ENCODE data around the gene PLCB2.

The PLCB2 gene

GRCh38 chr15:40307421-40308211 lies at the start of gene PLCB2:
Gene PLCB2 (minus strand): TSS chr15:40307935. CDS start chr15:40307672, 263 bp downstream.
- Histone ChIP-seq H3K4me1 (ENCODE audit: control insufficient read depth in 1 of 2, insufficient read depth in 2 of 2, low read length in 2 of 2) (peaks cover 0 to 7% of the 10 kb centered on the region in 2 donors), H3K9me3 (ENCODE audit: control insufficient read depth in 1 of 2, low read length in 2 of 2) (no peaks in the 10 kb centered on the region), H3K27me3 (ENCODE audit: low read depth, low read length) (no peaks in the 10 kb centered on the region), H3K36me3 (ENCODE audit: control insufficient read depth in 1 of 2, insufficient read depth in 2 of 2, low read length in 2 of 2) (no peaks in the 10 kb centered on the region), H3K4me3 (ENCODE audit: low read depth in 1 of 2, low read length in 2 of 2) (peak within 1 kb of the TSS; percentile 50 to 55), H3K27ac (ENCODE audit: low read length) (peak within 1 kb of the TSS; percentile 16)

GRCh38 chr15:40357246-40357645 lies 49.5 kb upstream of the PLCB2 start:
- H3K4me3 ChIP-seq (ENCODE audit: low read depth in 1 of 2, low read length in 2 of 2) = peak overlapping the region in 1 of 2 donors; percentile 55
- no peak overlapping the region for H3K27ac ChIP-seq (ENCODE audit: low read length)
- H3K36me3 ChIP-seq (ENCODE audit: control insufficient read depth in 1 of 2, insufficient read depth in 2 of 2, low read length in 2 of 2) = no peaks in the 10 kb centered on the region
- H3K4me1 ChIP-seq (ENCODE audit: control insufficient read depth in 1 of 2, insufficient read depth in 2 of 2, low read length in 2 of 2) = peaks cover 0 to 20% of the 10 kb centered on the region in 2 donors
- H3K9me3 ChIP-seq (ENCODE audit: control insufficient read depth in 1 of 2, low read length in 2 of 2) = no peaks in the 10 kb centered on the region
- no peaks in the 10 kb centered on the region for H3K27me3 ChIP-seq (ENCODE audit: low read depth, low read length)

- H3K9me3 ChIP-seq (ENCODE audit: control insufficient read depth in 1 of 2, low read length in 2 of 2) = no peaks in the 10 kb centered on the region
- no peak overlapping the region for H3K4me3 ChIP-seq (ENCODE audit: low read depth in 1 of 2, low read length in 2 of 2)
- H3K27ac ChIP-seq (ENCODE audit: low read length) = no peak overlapping the region
- peaks cover 0 to 20% of the 10 kb centered on the region in 2 donors for H3K4me1 ChIP-seq (ENCODE audit: control insufficient read depth in 1 of 2, insufficient read depth in 2 of 2, low read length in 2 of 2)
- H3K36me3 ChIP-seq (ENCODE audit: control insufficient read depth in 1 of 2, insufficient read depth in 2 of 2, low read length in 2 of 2) = no peaks in the 10 kb centered on the region
- no peaks in the 10 kb centered on the region for H3K27me3 ChIP-seq (ENCODE audit: low read depth, low read length)
Measured at GRCh38 chr15:40355976-40356585, 48.3 kb upstream of the PLCB2 start.

GRCh38 chr15:40354408-40355171 lies 46.9 kb upstream of the PLCB2 start:
- Histone ChIP-seq H3K27me3 (ENCODE audit: low read depth, low read length) (no peaks in the 10 kb centered on the region), H3K4me1 (ENCODE audit: control insufficient read depth in 1 of 2, insufficient read depth in 2 of 2, low read length in 2 of 2) (peaks cover 0 to 20% of the 10 kb centered on the region in 2 donors), H3K27ac (ENCODE audit: low read length) (no peak overlapping the region), H3K4me3 (ENCODE audit: low read depth in 1 of 2, low read length in 2 of 2) (peak overlapping the region in 1 of 2 donors; percentile 34), H3K9me3 (ENCODE audit: control insufficient read depth in 1 of 2, low read length in 2 of 2) (no peaks in the 10 kb centered on the region), H3K36me3 (ENCODE audit: control insufficient read depth in 1 of 2, insufficient read depth in 2 of 2, low read length in 2 of 2) (no peaks in the 10 kb centered on the region)

GRCh38 chr15:40353697-40354096 lies 46.0 kb upstream of the PLCB2 start:
- peaks cover 4 to 17% of the 10 kb centered on the region in 2 donors for H3K4me1 ChIP-seq (ENCODE audit: control insufficient read depth in 1 of 2, insufficient read depth in 2 of 2, low read length in 2 of 2)
- H3K4me3 ChIP-seq (ENCODE audit: low read depth in 1 of 2, low read length in 2 of 2) = peak overlapping the region in 1 of 2 donors; percentile 43
- peak overlapping the region; percentile 83 for H3K27ac ChIP-seq (ENCODE audit: low read length)
- H3K27me3 ChIP-seq (ENCODE audit: low read depth, low read length) = no peaks in the 10 kb centered on the region
- no peaks in the 10 kb centered on the region for H3K36me3 ChIP-seq (ENCODE audit: control insufficient read depth in 1 of 2, insufficient read depth in 2 of 2, low read length in 2 of 2)
- H3K9me3 ChIP-seq (ENCODE audit: control insufficient read depth in 1 of 2, low read length in 2 of 2) = no peaks in the 10 kb centered on the region

- H3K27me3 ChIP-seq (ENCODE audit: low read depth, low read length) = no peaks in the 10 kb centered on the region
- H3K27ac ChIP-seq (ENCODE audit: low read length) = peak overlapping the region; percentile 83
- peaks cover 4 to 9% of the 10 kb centered on the region in 2 donors for H3K4me1 ChIP-seq (ENCODE audit: control insufficient read depth in 1 of 2, insufficient read depth in 2 of 2, low read length in 2 of 2)
- H3K9me3 ChIP-seq (ENCODE audit: control insufficient read depth in 1 of 2, low read length in 2 of 2) = no peaks in the 10 kb centered on the region
- no peaks in the 10 kb centered on the region for H3K36me3 ChIP-seq (ENCODE audit: control insufficient read depth in 1 of 2, insufficient read depth in 2 of 2, low read length in 2 of 2)
- peak overlapping the region in 1 of 2 donors; percentile 43 for H3K4me3 ChIP-seq (ENCODE audit: low read depth in 1 of 2, low read length in 2 of 2)
Measured at GRCh38 chr15:40352281-40352901, 44.7 kb upstream of the PLCB2 start.

GRCh38 chr15:40349163-40349562 lies 41.4 kb upstream of the PLCB2 start:
- Histone ChIP-seq H3K27me3 (ENCODE audit: low read depth, low read length) (no peaks in the 10 kb centered on the region), H3K9me3 (ENCODE audit: control insufficient read depth in 1 of 2, low read length in 2 of 2) (no peaks in the 10 kb centered on the region), H3K36me3 (ENCODE audit: control insufficient read depth in 1 of 2, insufficient read depth in 2 of 2, low read length in 2 of 2) (no peaks in the 10 kb centered on the region), H3K4me1 (ENCODE audit: control insufficient read depth in 1 of 2, insufficient read depth in 2 of 2, low read length in 2 of 2) (peaks cover 4 to 11% of the 10 kb centered on the region in 2 donors), H3K27ac (ENCODE audit: low read length) (peak overlapping the region; percentile 82), H3K4me3 (ENCODE audit: low read depth in 1 of 2, low read length in 2 of 2) (no peak overlapping the region)

- no peak overlapping the region for H3K4me3 ChIP-seq (ENCODE audit: low read depth in 1 of 2, low read length in 2 of 2)
- H3K27me3 ChIP-seq (ENCODE audit: low read depth, low read length) = no peaks in the 10 kb centered on the region
- peak overlapping the region; percentile 82 for H3K27ac ChIP-seq (ENCODE audit: low read length)
- no peaks in the 10 kb centered on the region for H3K9me3 ChIP-seq (ENCODE audit: control insufficient read depth in 1 of 2, low read length in 2 of 2)
- H3K4me1 ChIP-seq (ENCODE audit: control insufficient read depth in 1 of 2, insufficient read depth in 2 of 2, low read length in 2 of 2) = peaks cover 4 to 16% of the 10 kb centered on the region in 2 donors
- no peaks in the 10 kb centered on the region for H3K36me3 ChIP-seq (ENCODE audit: control insufficient read depth in 1 of 2, insufficient read depth in 2 of 2, low read length in 2 of 2)
Measured at GRCh38 chr15:40348474-40348870, 40.7 kb upstream of the PLCB2 start.

GRCh38 chr15:40347559-40348473 lies 40.1 kb upstream of the PLCB2 start:
- no peaks in the 10 kb centered on the region for H3K27me3 ChIP-seq (ENCODE audit: low read depth, low read length)
- peak overlapping the region; percentile 86 for H3K27ac ChIP-seq (ENCODE audit: low read length)
- no peak overlapping the region for H3K4me3 ChIP-seq (ENCODE audit: low read depth in 1 of 2, low read length in 2 of 2)
- no peaks in the 10 kb centered on the region for H3K9me3 ChIP-seq (ENCODE audit: control insufficient read depth in 1 of 2, low read length in 2 of 2)
- H3K36me3 ChIP-seq (ENCODE audit: control insufficient read depth in 1 of 2, insufficient read depth in 2 of 2, low read length in 2 of 2) = no peaks in the 10 kb centered on the region
- H3K4me1 ChIP-seq (ENCODE audit: control insufficient read depth in 1 of 2, insufficient read depth in 2 of 2, low read length in 2 of 2) = peaks cover 9 to 23% of the 10 kb centered on the region in 2 donors
